GM18520 (cell line): ENCODE results near the gene SLC9A5.

Experiments used
- ATAC-seq: cut with Tn5 transposase; IDR thresholded peaks from one replicate; pipeline ENCODE4 v1.9.1; 2021; ENCODE audit not compliant: unreplicated experiment

The SLC9A5 gene

GRCh38 chr16:67213197-67214019 is 35.4 kb upstream of the SLC9A5 start:
- ATAC-seq, result no peak

GRCh38 chr16:67215706-67216105 is 33.1 kb upstream of the SLC9A5 start:
- no peak for ATAC-seq

- ATAC-seq, result no peak
These were observed 31.9 kb upstream of the SLC9A5 start for GRCh38 chr16:67216612-67217490.

GRCh38 chr16:67223992-67224391 is 24.8 kb upstream of the SLC9A5 start:
- no peak for ATAC-seq

- no peak for ATAC-seq
These were observed 22.4 kb upstream of the SLC9A5 start for GRCh38 chr16:67226295-67226803.

GRCh38 chr16:67226804-67227566 is 21.8 kb upstream of the SLC9A5 start, which contains the start of gene TMEM208:
TMEM208 (plus strand) TSS chr16:67227130; CDS start chr16:67227219, 89 bp downstream.
- ATAC-seq, result peak; percentile 90

GRCh38 chr16:67227567-67227921 is 21.2 kb upstream of the SLC9A5 start:
- no peak for ATAC-seq

GRCh38 chr16:67228034-67228785 is 20.6 kb upstream of the SLC9A5 start:
- no peak for ATAC-seq

GRCh38 chr16:67228905-67229304 is 19.9 kb upstream of the SLC9A5 start:
- ATAC-seq, result no peak

GRCh38 chr16:67229906-67230808 is 18.6 kb upstream of the SLC9A5 start:
- ATAC-seq, result no peak

- ATAC-seq, result no peak
These were observed 17.7 kb upstream of the SLC9A5 start for GRCh38 chr16:67230809-67231660.

- no peak for ATAC-seq
These were observed 15.2 kb upstream of the SLC9A5 start for GRCh38 chr16:67233596-67233995.

GRCh38 chr16:67234180-67234597 is 14.6 kb upstream of the SLC9A5 start:
- ATAC-seq, result no peak

GRCh38 chr16:67235816-67236562 is 12.8 kb upstream of the SLC9A5 start:
- ATAC-seq, result no peak

GRCh38 chr16:67236563-67237395 is 12.0 kb upstream of the SLC9A5 start:
- ATAC-seq, result no peak

- ATAC-seq, result no peak
These were observed 11.1 kb upstream of the SLC9A5 start for GRCh38 chr16:67237396-67238277.
